Adrenal gland (tissue), 5 donors: ENCODE data around the gene SLC1A2.

Experiments
- CTCF ChIP-seq, 6 experiments: fragments of 450-650 bp in 4 of 6; fragments of 200-600 bp in 2 of 6; sonication (generic) in 1 of 6; IDR thresholded peaks; 1 replicate in 5 of 6; 2 replicates in 1 of 6; pipeline versions ENCODE4 v1.5.1 to v1.8.0; 2016 to 2021; ENCODE audit warnings: antibody characterized with exemption in 6 of 6, mild to moderate bottlenecking in 2 of 6, moderate library complexity in 1 of 6
- POLR2A ChIP-seq, 2 donors: fragments of 450-650 bp; IDR thresholded peaks; one replicate each; pipeline ENCODE4 v1.6.1; 2017; ENCODE audit warnings: antibody characterized with exemption in 2 of 2, mild to moderate bottlenecking in 2 of 2, moderate library complexity in 1 of 2
- donor health status: DM: no; HTN: no; CAD: no.

- TF ChIP-seq CTCF (IDR thresholded peaks at IDR 0.05) (no peak), POLR2A (IDR thresholded peaks at IDR 0.05) (no peak)
Measured at GRCh38 chr11:35346472-35347156, 72.7 kb downstream of the SLC1A2 start.
